ENCODE measurements around the gene KRTAP5-8. TPM values are rescaled to one million over a fixed set of nuclear protein-coding genes. Genes with fewer than 3 reads are reported as not detected.

Gene KRTAP5-8
- total and polyA plus RNA-seq, 2 experiments from 2014 or later = not detected

DNA sequence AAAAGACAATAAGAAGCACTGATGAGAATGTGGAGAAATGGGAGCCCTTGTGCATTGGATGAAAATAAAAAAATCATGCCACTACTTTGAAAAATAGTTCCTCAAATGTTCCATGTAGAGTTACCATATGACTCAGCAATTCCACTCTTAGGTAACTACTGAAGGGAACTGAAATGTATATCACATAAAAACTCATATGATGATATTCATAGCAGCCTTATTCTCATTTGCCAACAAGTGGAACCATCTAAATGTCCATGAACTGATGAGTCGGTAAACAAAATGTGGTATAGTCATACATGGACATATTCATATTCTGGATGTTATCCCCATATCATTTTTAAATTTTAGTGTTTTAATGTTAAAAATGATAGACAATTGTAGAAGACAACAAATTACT, 13.9 kb downstream of the KRTAP5-8 start:
- Histone ChIP-seq H3K4me2 (no peak overlapping the region), H3K79me2 (no peaks in the 10 kb centered on the region), H3K9me2 (replicated peaks; ENCODE audit: insufficient read depth) (no peaks in the 10 kb centered on the region), H3K4me3 (no peak overlapping the region), H3K27ac (no peak overlapping the region), H3K9me3 (ENCODE audit: low read depth) (no peaks in the 10 kb centered on the region), H3K36me3 (replicated peaks; ENCODE audit: insufficient read depth, low read depth) (no peaks in the 10 kb centered on the region), H4K20me1 (ENCODE audit: insufficient read depth, poor library complexity, severe bottlenecking) (no peaks in the 10 kb centered on the region), H3K27me3 (no peaks in the 10 kb centered on the region), H2AFZ (no peak overlapping the region), H3K4me1 (ENCODE audit: insufficient read depth) (no peaks in the 10 kb centered on the region)
- TF ChIP-seq EZH2 (IDR thresholded peaks at IDR 0.05; ENCODE audit: borderline replicate concordance) = no peak
- no peak for TF ChIP-seq EZH2phosphoT487 (IDR thresholded peaks at IDR 0.05; ENCODE audit: low read depth, severe bottlenecking, unreplicated experiment)
- TF ChIP-seq, protein P1, sequence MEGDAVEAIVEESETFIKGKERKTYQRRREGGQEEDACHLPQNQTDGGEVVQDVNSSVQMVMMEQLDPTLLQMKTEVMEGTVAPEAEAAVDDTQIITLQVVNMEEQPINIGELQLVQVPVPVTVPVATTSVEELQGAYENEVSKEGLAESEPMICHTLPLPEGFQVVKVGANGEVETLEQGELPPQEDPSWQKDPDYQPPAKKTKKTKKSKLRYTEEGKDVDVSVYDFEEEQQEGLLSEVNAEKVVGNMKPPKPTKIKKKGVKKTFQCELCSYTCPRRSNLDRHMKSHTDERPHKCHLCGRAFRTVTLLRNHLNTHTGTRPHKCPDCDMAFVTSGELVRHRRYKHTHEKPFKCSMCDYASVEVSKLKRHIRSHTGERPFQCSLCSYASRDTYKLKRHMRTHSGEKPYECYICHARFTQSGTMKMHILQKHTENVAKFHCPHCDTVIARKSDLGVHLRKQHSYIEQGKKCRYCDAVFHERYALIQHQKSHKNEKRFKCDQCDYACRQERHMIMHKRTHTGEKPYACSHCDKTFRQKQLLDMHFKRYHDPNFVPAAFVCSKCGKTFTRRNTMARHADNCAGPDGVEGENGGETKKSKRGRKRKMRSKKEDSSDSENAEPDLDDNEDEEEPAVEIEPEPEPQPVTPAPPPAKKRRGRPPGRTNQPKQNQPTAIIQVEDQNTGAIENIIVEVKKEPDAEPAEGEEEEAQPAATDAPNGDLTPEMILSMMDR (IDR thresholded peaks at IDR 0.05; ENCODE audit: poor library complexity) = no peak
- DNase-seq (ENCODE audit: low spot score) = no peak
- 93% methylated on average over 1 of the region's 1 CpG for WGBS (ENCODE audit: low lambda C conversion rate, missing lambda C conversion rate)

DNA sequence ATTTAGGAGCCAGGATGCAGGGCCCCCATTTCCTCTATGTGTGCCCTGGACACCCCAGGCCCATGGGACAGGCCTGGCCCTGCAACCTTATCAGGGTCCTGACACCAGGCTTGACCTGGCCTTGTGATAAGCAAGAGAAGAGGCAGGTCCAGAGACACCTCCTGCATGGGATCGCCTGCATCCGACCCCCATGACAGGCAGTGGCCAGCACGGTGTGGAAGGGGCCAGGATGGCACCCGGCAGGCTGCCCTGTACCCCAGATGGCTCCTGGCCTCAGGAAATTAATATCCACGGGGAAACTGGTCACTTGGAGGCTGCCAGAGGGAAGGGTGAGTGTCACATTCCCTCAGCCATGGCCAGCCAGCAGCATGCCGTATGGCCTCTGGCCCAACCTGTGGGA, 17.2 kb downstream of the KRTAP5-8 start:
- Histone ChIP-seq H3K4me1 (ENCODE audit: insufficient read depth) (no peaks in the 10 kb centered on the region), H3K36me3 (replicated peaks; ENCODE audit: insufficient read depth, low read depth) (no peaks in the 10 kb centered on the region), H3K9me3 (ENCODE audit: low read depth) (no peaks in the 10 kb centered on the region), H3K4me2 (no peak overlapping the region), H3K79me2 (no peaks in the 10 kb centered on the region), H3K9me2 (replicated peaks; ENCODE audit: insufficient read depth) (no peaks in the 10 kb centered on the region), H2AFZ (no peak overlapping the region), H3K4me3 (no peak overlapping the region), H3K27ac (no peak overlapping the region), H3K27me3 (no peaks in the 10 kb centered on the region), H4K20me1 (ENCODE audit: insufficient read depth, poor library complexity, severe bottlenecking) (no peaks in the 10 kb centered on the region)
- TF ChIP-seq EZH2phosphoT487 (IDR thresholded peaks at IDR 0.05; ENCODE audit: low read depth, severe bottlenecking, unreplicated experiment) = no peak
- TF ChIP-seq, protein P1 (IDR thresholded peaks at IDR 0.05; ENCODE audit: poor library complexity) = no peak
- TF ChIP-seq EZH2 (IDR thresholded peaks at IDR 0.05; ENCODE audit: borderline replicate concordance) = no peak
- 90% methylated on average over 6 of the region's 6 CpGs for WGBS (ENCODE audit: low lambda C conversion rate, missing lambda C conversion rate)
- DNase-seq (ENCODE audit: low spot score) = no peak

DNA sequence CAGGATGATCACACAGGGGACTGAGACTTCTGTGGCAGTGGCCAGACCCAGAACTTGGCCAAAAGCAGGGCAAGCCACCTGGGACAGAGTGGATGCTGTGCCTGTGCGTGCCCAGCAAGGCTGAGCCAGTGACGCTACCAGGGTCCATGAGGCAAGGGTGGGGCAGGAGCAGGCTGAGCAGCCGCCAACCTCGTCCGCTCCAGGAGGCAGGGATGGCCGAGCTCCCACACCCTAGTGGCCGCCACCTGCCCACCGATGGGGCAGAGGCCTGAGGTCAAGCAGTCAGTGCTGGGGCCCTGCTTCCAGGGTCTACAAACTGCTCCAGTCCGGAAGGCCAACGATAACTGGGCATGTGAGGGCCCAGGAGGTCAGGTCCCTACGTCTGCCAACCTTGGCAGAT, 17.7 kb downstream of the KRTAP5-8 start:
- Histone ChIP-seq H3K36me3 (replicated peaks; ENCODE audit: insufficient read depth, low read depth) (no peaks in the 10 kb centered on the region), H3K4me2 (no peak overlapping the region), H3K79me2 (no peaks in the 10 kb centered on the region), H4K20me1 (ENCODE audit: insufficient read depth, poor library complexity, severe bottlenecking) (no peaks in the 10 kb centered on the region), H3K9me2 (replicated peaks; ENCODE audit: insufficient read depth) (no peaks in the 10 kb centered on the region), H3K4me3 (no peak overlapping the region), H3K27ac (no peak overlapping the region), H3K4me1 (ENCODE audit: insufficient read depth) (no peaks in the 10 kb centered on the region), H3K9me3 (ENCODE audit: low read depth) (no peaks in the 10 kb centered on the region), H2AFZ (no peak overlapping the region), H3K27me3 (no peaks in the 10 kb centered on the region)
- 96% methylated on average over 11 of the region's 11 CpGs for WGBS (ENCODE audit: low lambda C conversion rate, missing lambda C conversion rate)
- TF ChIP-seq, protein P1 (IDR thresholded peaks at IDR 0.05; ENCODE audit: poor library complexity) = no peak
- no peak for TF ChIP-seq EZH2 (IDR thresholded peaks at IDR 0.05; ENCODE audit: borderline replicate concordance)
- no peak for TF ChIP-seq EZH2phosphoT487 (IDR thresholded peaks at IDR 0.05; ENCODE audit: low read depth, severe bottlenecking, unreplicated experiment)
- no peak for DNase-seq (ENCODE audit: low spot score)

DNA sequence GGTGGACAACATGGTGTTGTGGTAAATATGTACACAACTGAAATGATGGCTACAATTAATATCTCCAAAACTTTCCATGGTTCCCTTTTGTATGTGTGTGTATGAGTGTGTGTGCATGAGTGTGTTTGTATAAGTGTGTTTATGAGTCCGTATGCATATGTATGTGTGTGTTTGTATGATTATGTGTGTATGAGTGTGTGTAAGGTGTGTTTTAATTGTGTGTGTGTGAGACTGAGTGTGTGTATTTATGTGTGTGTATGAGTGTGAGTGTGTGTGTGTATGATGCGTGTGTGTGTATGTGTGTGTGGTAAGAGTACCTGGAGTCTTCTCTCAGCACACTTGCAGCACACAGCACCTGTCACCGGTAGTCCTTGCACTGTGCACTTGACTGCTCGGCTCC, 18.2 kb downstream of the KRTAP5-8 start:
- Histone ChIP-seq H3K79me2 (no peaks in the 10 kb centered on the region), H3K4me3 (no peak overlapping the region), H3K36me3 (replicated peaks; ENCODE audit: insufficient read depth, low read depth) (no peaks in the 10 kb centered on the region), H2AFZ (no peak overlapping the region), H3K4me1 (ENCODE audit: insufficient read depth) (no peaks in the 10 kb centered on the region), H3K9me2 (replicated peaks; ENCODE audit: insufficient read depth) (no peaks in the 10 kb centered on the region), H4K20me1 (ENCODE audit: insufficient read depth, poor library complexity, severe bottlenecking) (no peaks in the 10 kb centered on the region), H3K27me3 (no peaks in the 10 kb centered on the region), H3K9me3 (ENCODE audit: low read depth) (no peaks in the 10 kb centered on the region), H3K27ac (no peak overlapping the region), H3K4me2 (no peak overlapping the region)
- TF ChIP-seq EZH2 (IDR thresholded peaks at IDR 0.05; ENCODE audit: borderline replicate concordance) (no peak), EZH2phosphoT487 (IDR thresholded peaks at IDR 0.05; ENCODE audit: low read depth, severe bottlenecking, unreplicated experiment) (no peak)
- TF ChIP-seq, protein P1 (IDR thresholded peaks at IDR 0.05; ENCODE audit: poor library complexity) = no peak
- 90% methylated on average over 4 of the region's 4 CpGs for WGBS (ENCODE audit: low lambda C conversion rate, missing lambda C conversion rate)
- DNase-seq (ENCODE audit: low spot score) = no peak
